ENCODE measurements around the gene DNASE1L1. TPM values are rescaled to one million over a fixed set of nuclear protein-coding genes. Genes with fewer than 3 reads are reported as not detected.

Gene DNASE1L1
- polyA plus RNA-seq, 1 donor from 2014 or later = 9.2 TPM

- Histone ChIP-seq H3K27ac (ENCODE audit: low read length) (no peak overlapping the region), H2AFZ (ENCODE audit: low read depth, low read length) (no peak overlapping the region), H3K4me2 (ENCODE audit: low read length) (no peak overlapping the region), H4K20me1 (ENCODE audit: insufficient read depth) (no peaks in the 10 kb centered on the region), H3K36me3 (ENCODE audit: insufficient read depth, low read length) (no peaks in the 10 kb centered on the region), H3K4me3 (ENCODE audit: low read length) (no peak overlapping the region), H3K9me3 (ENCODE audit: low read length) (no peaks in the 10 kb centered on the region), H3F3A (ENCODE audit: insufficient read depth, low read length, poor library complexity, severe bottlenecking) (no peaks in the 10 kb centered on the region), H3K79me2 (replicated peaks; ENCODE audit: insufficient read depth, low read length) (no peaks in the 10 kb centered on the region), H3K27me3 (ENCODE audit: insufficient read depth, low read depth, low read length) (no peaks in the 10 kb centered on the region), H3K9me2 (ENCODE audit: insufficient read depth, low read length) (no peaks in the 10 kb centered on the region), H3K9ac (ENCODE audit: low read length) (no peak overlapping the region)
- TF ChIP-seq REST (IDR thresholded peaks at IDR 0.05; ENCODE audit: borderline replicate concordance) = no peak
- TF ChIP-seq EZH2 (IDR thresholded peaks at IDR 0.05; ENCODE audit: borderline replicate concordance, insufficient read depth, low read length, poor library complexity, severe bottlenecking) = no peak
- no peak for TF ChIP-seq SMC3 (conservative IDR thresholded peaks at IDR 0.05; ENCODE audit: poor library complexity)
- TF ChIP-seq TAF1 (IDR thresholded peaks at IDR 0.05; ENCODE audit: low read depth) = no peak
- no peak for TF ChIP-seq MXI1 (conservative IDR thresholded peaks at IDR 0.05; ENCODE audit: poor library complexity, severe bottlenecking)
- no peak for TF ChIP-seq EP300 (conservative IDR thresholded peaks at IDR 0.05; ENCODE audit: poor library complexity, severe bottlenecking)
- TF ChIP-seq RAD21 (conservative IDR thresholded peaks at IDR 0.05) = no peak
- TF ChIP-seq CTCF (IDR thresholded peaks at IDR 0.05; ENCODE audit: poor library complexity, severe bottlenecking) = no peak
- TF ChIP-seq POLR2AphosphoS5 (IDR thresholded peaks at IDR 0.05) = no peak
These were observed 10.1 kb upstream of the DNASE1L1 start for GRCh38 chrX:154419189-154419588.

GRCh38 chrX:154417157-154417556 lies 8.1 kb upstream of the DNASE1L1 start:
- Histone ChIP-seq H3K27me3 (ENCODE audit: insufficient read depth, low read depth, low read length) (no peaks in the 10 kb centered on the region), H3K79me2 (replicated peaks; ENCODE audit: insufficient read depth, low read length) (no peaks in the 10 kb centered on the region), H3K27ac (ENCODE audit: low read length) (no peak overlapping the region), H3K4me3 (ENCODE audit: low read length) (no peak overlapping the region), H3K4me2 (ENCODE audit: low read length) (no peak overlapping the region), H3K9ac (ENCODE audit: low read length) (no peak overlapping the region), H3K9me3 (ENCODE audit: low read length) (no peaks in the 10 kb centered on the region), H3K9me2 (ENCODE audit: insufficient read depth, low read length) (no peaks in the 10 kb centered on the region), H2AFZ (ENCODE audit: low read depth, low read length) (no peak overlapping the region), H4K20me1 (ENCODE audit: insufficient read depth) (no peaks in the 10 kb centered on the region), H3K36me3 (ENCODE audit: insufficient read depth, low read length) (no peaks in the 10 kb centered on the region), H3F3A (ENCODE audit: insufficient read depth, low read length, poor library complexity, severe bottlenecking) (no peaks in the 10 kb centered on the region)
- TF ChIP-seq POLR2AphosphoS5 (IDR thresholded peaks at IDR 0.05) (no peak), EZH2 (IDR thresholded peaks at IDR 0.05; ENCODE audit: borderline replicate concordance, insufficient read depth, low read length, poor library complexity, severe bottlenecking) (no peak)

- H3K9ac ChIP-seq (ENCODE audit: low read length) = no peak overlapping the region
- H3K4me3 ChIP-seq (ENCODE audit: low read length) = no peak overlapping the region
- H3K27me3 ChIP-seq (ENCODE audit: insufficient read depth, low read depth, low read length) = no peaks in the 10 kb centered on the region
- H3K9me3 ChIP-seq (ENCODE audit: low read length) = no peaks in the 10 kb centered on the region
- H3K27ac ChIP-seq (ENCODE audit: low read length) = no peak overlapping the region
- H3K4me2 ChIP-seq (ENCODE audit: low read length) = no peak overlapping the region
- H3K9me2 ChIP-seq (ENCODE audit: insufficient read depth, low read length) = no peaks in the 10 kb centered on the region
- H3K79me2 ChIP-seq (replicated peaks; ENCODE audit: insufficient read depth, low read length) = no peaks in the 10 kb centered on the region
- TF ChIP-seq SMC3 (conservative IDR thresholded peaks at IDR 0.05; ENCODE audit: poor library complexity) (no peak), REST (IDR thresholded peaks at IDR 0.05; ENCODE audit: borderline replicate concordance) (no peak), RAD21 (conservative IDR thresholded peaks at IDR 0.05) (no peak), EP300 (conservative IDR thresholded peaks at IDR 0.05; ENCODE audit: poor library complexity, severe bottlenecking) (no peak), EZH2 (IDR thresholded peaks at IDR 0.05; ENCODE audit: borderline replicate concordance, insufficient read depth, low read length, poor library complexity, severe bottlenecking) (no peak)
- H3F3A ChIP-seq (ENCODE audit: insufficient read depth, low read length, poor library complexity, severe bottlenecking) = no peaks in the 10 kb centered on the region
- no peaks in the 10 kb centered on the region for H3K36me3 ChIP-seq (ENCODE audit: insufficient read depth, low read length)
- H4K20me1 ChIP-seq (ENCODE audit: insufficient read depth) = no peaks in the 10 kb centered on the region
- H2AFZ ChIP-seq (ENCODE audit: low read depth, low read length) = no peak overlapping the region
These were observed 4.1 kb upstream of the DNASE1L1 start for GRCh38 chrX:154413142-154413541.

Measured in neural cell (in vitro differentiated cells).